NOMO-1 (cell line): ENCODE results near the gene ADGRL3.
"Not testable (repeated sequence)": the region's sequence is repeated elsewhere in the genome, so short reads cannot be mapped to it uniquely, and the experiment has no call there.

Experiments
- DNase-seq, 2 experiments: peaks; one replicate each; lab custom pipeline; 2025; ENCODE audit not compliant: unreplicated experiment in 2 of 2; lab: John Stamatoyannopoulos, UW

Gene ADGRL3

GRCh38 chr4:61336488-61336887, 136.4 kb downstream of the ADGRL3 start:
- DNase-seq: no peak

DNA sequence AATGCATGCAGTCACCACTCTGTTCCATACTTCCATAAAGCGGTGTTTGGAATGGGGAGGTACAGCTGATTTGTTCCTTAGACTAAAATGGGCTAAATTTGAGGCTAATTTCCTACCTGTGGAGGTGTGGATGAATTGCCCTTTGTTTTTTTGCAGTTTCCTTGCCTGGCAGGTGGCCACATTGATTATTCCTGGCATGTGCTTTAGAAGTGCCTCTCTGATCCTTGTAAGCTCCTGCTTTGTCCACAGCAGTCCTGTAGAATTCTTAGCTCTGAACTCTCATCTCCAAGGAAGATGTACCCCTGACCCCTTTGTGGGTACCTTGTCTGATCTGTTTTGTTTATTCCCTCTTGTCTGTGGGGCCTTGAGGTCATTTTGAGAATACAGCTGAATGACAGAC, 136.8 kb downstream of the ADGRL3 start:
- no peak for DNase-seq

DNA sequence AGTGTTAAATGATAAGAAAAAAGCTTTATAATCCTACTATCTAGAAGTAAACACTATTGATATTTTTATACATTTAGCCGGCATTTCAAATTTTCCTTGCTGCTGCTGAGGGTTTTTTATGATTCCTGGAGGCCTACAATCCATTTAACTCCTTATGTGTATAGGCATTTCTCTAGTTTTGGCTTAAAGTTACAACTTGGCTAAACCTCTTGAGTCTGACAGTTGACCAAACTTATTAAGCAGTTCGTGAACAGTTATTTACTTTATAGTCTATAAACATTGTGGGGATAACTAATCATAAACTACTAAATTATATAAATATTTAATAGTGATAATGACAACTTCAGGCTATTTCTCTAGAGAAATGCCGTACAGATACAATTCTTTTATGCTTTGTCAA, 141.9 kb downstream of the ADGRL3 start:
- DNase-seq: no peak

DNA sequence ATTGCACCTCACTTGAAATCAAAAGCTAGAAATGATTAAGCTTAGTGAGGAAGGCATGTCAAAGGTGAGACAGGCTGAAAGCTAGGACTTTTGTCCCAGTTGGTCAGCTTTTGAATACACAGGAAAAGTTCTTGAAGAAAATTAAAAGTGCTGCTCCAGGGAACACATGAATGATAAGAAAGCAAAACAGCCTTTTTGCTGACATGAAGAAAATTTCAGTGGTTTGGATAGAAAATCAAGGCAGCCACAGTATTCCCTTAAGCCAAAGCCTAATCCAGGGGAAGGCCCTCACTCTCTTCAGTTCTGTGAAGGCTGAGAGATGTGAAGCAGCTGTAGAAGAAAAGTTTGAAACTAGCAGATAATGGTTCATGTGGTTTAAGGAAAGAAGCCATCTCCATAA, 150.8 kb downstream of the ADGRL3 start:
- no peak for DNase-seq

- no peak for DNase-seq
Observed at GRCh38 chr4:61356696-61357095, 156.6 kb downstream of the ADGRL3 start.

- DNase-seq: no peak
Observed at GRCh38 chr4:61359301-61359700, 159.2 kb downstream of the ADGRL3 start.

DNA sequence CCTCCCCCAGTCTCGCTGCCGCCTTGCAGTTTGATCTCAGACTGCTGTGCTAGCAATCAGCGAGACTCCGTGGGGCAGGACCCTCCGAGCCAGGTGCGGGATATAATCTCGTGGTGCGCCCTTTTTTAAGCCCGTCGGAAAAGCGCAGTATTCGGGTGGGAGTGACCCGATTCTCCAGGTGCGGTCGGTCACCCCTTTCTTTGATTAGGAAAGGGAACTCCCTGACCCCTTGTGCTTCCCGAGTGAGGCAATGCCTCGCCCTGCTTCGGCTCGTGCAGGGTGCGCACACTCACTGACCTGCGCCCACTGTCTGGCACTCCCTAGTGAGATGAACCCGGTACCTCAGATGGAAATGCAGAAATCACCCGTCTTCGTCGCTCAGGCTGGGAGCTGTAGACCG, 172.7 kb downstream of the ADGRL3 start:
- DNase-seq: not testable (repeated sequence)

DNA sequence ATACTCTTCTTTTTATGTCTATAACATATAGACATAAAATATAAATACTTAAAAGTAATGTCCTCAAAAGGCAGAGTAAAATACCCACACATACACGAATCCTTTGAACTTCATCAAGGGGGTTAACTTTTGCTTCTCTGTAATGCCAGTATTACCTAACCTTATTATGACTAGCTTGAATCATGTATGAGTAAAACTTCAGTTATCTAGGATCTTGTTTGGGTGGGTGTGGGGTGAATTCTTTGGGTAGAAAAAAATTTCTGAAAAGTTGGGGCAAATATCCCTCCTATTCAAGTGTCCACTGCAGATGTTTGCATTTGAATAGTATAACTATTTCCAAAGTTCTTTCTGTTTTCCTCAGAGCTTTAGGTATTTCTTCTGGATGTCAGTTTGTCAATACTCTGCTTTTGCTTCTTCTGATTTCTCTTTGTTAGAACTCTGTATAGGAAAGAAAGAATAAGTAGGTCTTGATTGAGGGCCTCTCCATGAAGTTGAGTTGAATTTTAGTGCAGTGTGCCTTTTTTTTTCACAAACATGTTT, 173.8 kb downstream of the ADGRL3 start:
- DNase-seq: no peak

DNA sequence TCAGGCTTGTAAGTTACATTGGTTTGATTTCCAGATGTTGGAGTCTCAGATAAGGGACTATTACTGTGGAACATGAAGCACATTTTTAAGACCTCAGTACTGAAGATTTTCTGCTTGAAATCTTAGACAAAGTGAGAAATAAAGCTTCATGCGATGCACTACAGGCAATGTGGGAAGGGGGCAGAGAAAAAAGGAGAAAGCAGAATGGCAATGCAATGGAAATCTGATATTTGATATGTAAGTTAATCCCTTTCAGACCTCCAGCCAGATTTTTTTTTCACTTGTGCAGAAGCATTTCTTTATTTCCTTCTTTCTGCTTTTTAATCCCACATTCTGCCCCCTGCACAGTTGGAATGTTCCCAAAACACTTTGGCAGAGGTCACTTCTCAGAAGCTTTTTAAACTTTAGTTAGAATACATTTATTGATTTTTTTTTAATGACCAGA, 174.3 kb downstream of the ADGRL3 start:
- DNase-seq: no peak

DNA sequence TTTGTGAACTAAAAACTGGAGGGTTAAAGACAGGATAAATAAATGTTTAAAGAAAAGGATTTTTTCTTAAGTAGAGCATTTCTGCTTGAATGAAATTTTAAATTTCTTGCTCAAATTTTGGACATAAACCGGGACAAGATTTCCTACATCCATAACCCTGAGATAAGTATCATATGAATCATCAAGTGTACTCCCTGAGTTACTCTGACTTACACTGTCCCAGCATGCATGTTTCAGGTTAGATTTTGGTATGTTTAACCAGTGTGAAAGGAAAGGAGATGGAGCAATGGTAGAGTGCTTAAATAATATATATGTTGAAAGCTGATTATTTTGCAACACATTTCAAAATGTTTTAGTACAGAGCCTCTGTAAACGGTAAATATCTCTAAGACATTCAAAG, 175.2 kb downstream of the ADGRL3 start:
- DNase-seq: no peak

- no peak for DNase-seq
Observed at GRCh38 chr4:61376301-61376700, 176.2 kb downstream of the ADGRL3 start.

- DNase-seq: no peak
Observed at GRCh38 chr4:61379406-61379805, 179.3 kb downstream of the ADGRL3 start.

- DNase-seq: no peak
Observed at GRCh38 chr4:61380865-61381264, 180.7 kb downstream of the ADGRL3 start.

- DNase-seq: no peak
Observed at GRCh38 chr4:61385256-61385655, 185.1 kb downstream of the ADGRL3 start.

DNA sequence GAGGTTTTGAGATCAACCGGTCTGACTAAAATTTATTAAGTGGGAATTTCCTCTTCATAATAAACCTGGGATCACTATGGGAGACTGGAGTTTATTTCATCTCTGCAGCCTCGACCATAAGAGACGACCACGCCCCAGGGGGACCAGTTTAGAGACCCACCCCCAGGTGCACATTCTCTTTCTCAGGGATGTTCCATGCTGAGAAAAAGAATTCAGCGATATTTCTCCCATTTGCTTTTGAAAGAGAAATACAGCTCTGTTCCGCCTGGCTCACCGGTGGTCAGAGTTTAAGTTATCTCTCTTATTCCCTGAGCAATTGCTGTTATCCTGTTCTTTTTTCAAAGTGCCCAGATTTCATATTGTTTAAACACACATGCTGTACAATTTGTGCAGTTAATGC, 187.2 kb downstream of the ADGRL3 start:
- DNase-seq: not testable (repeated sequence)

DNA sequence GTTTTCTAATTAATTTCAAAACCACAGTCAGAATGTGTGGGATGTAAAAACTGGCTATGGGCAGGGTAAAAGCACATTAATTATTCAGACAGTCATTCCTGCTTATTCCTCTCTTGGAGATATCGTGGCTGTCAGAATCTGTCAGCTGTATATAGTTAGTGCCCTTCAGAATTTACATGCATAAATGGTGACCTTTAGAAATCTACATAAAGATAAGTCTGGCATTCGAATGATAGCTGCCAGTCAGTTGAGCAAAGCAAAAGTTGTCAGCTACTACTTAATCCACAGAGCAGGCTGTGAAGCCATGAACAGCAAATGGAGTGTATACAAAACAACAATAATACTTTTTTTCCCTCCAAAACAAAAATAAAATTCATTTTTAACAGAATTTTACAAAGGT, 189.5 kb downstream of the ADGRL3 start:
- no peak for DNase-seq

GRCh38 chr4:61395754-61396153, 195.6 kb downstream of the ADGRL3 start:
- no peak for DNase-seq

- peak; percentile 32 to 62 for DNase-seq
Observed at GRCh38 chr4:61397174-61397573, 197.0 kb downstream of the ADGRL3 start.

GRCh38 chr4:61400439-61401038, 200.4 kb downstream of the ADGRL3 start:
- DNase-seq: no peak

GRCh38 chr4:61401771-61402170, 201.6 kb downstream of the ADGRL3 start:
- DNase-seq: no peak

DNA sequence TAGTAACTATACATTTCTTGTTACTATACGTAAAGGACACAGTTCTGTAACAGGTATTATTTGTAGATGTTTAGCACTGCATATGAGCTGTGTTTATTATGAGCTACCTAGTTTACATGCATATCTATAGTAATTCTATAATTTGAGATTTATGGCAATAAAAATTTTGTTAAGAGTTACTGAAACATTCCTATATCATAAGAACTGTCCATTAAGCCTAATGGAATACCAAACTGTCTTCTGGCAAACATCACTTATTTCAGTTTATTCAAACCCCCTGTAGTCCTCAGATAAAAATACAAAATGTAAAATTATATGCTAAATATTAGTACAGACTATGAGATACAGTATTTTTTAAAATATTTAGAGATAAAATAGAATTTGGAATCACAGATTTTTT, 205.2 kb downstream of the ADGRL3 start:
- no peak for DNase-seq

- DNase-seq: no peak
Observed at GRCh38 chr4:61406677-61407076, 206.6 kb downstream of the ADGRL3 start.
